Measurements from ENCODE around the gene NEURL1B.

- TF ChIP-seq, protein P1, sequence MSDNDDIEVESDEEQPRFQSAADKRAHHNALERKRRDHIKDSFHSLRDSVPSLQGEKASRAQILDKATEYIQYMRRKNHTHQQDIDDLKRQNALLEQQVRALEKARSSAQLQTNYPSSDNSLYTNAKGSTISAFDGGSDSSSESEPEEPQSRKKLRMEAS (IDR thresholded peaks at IDR 0.05; ENCODE audit: low read depth, low read length) = no peak
- no peak for TF ChIP-seq POLR2A (IDR thresholded peaks at IDR 0.05; ENCODE audit: extremely low read depth, insufficient read length)
Measured at GRCh38 chr5:172678902-172679301, 37.8 kb downstream of the NEURL1B start.
